ENCODE data around the gene PKNOX2. TPM values are rescaled to one million over a fixed set of nuclear protein-coding genes. Genes with fewer than 3 reads are reported as not detected.

PKNOX2 gene
- total and polyA plus RNA-seq, 9 donors: 11.5 to 27.8 (median 24.5) TPM

DNA sequence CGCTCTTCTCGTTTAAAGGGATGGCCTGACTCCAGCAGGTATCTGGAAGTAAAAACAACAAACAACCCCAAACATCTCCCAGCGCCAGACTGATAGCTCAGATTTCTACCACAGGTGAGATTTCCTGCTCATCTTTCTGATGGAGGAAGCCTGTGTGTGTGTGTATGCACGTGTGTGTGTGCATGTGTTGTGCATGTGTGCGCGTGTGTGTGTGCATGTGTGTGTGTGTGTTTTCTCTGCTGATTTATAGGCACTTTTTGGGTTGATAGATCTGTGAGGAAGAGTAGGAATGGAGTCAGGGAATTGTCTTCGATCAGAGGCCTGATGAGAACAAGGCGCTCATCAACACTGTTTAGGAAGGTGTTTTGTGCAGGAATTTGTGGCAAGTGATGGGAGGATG, 103.0 kb downstream of the PKNOX2 start:
- Histone ChIP-seq H3K27ac (ENCODE audit: low read length) (no peak overlapping the region), H3K27me3 (ENCODE audit: control insufficient read depth, insufficient read depth, low read length) (no peaks in the 10 kb centered on the region), H3K9me3 (replicated peaks; ENCODE audit: control insufficient read depth, low read depth, low read length) (no peaks in the 10 kb centered on the region), H3K36me3 (ENCODE audit: control insufficient read depth, insufficient read depth, low read length) (peaks cover 6% of the 10 kb centered on the region), H3K4me3 (ENCODE audit: low read length) (no peak overlapping the region), H3K4me1 (ENCODE audit: control insufficient read depth, insufficient read depth, low read length) (peaks cover 83% of the 10 kb centered on the region)
- 95% methylated on average over 6 of the region's 8 CpGs for WGBS (ENCODE audit: insufficient coverage)
- no peak for DNase-seq

DNA sequence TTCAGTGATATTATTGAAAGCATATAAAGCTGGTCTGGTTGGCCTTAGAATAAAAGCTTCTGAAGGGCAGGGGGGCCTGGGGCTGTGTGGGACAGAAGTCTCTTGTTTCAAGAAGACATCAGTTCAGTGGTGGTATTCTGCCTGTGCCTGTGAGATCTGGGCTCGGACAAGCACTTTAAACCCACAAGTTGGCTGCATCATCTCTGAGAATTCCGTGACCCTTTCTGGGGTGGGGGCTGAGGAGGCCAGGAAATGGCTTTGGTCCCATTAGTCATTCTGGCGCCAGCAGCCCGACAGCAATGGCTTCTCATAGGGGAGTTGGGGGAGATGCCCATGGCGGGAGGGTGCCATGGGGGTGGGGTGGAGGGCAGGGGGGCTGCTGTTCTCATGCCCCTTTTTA, 104.1 kb downstream of the PKNOX2 start:
- Histone ChIP-seq H3K9me3 (replicated peaks; ENCODE audit: control insufficient read depth, low read depth, low read length) (no peaks in the 10 kb centered on the region), H3K36me3 (ENCODE audit: control insufficient read depth, insufficient read depth, low read length) (peaks cover 7% of the 10 kb centered on the region), H3K27me3 (ENCODE audit: control insufficient read depth, insufficient read depth, low read length) (no peaks in the 10 kb centered on the region), H3K27ac (ENCODE audit: low read length) (no peak overlapping the region), H3K4me3 (ENCODE audit: low read length) (no peak overlapping the region), H3K4me1 (ENCODE audit: control insufficient read depth, insufficient read depth, low read length) (peaks cover 82% of the 10 kb centered on the region)
- DNase-seq: no peak
- WGBS (ENCODE audit: insufficient coverage): no CpG with 5 or more reads among the region's 5 CpGs

DNA sequence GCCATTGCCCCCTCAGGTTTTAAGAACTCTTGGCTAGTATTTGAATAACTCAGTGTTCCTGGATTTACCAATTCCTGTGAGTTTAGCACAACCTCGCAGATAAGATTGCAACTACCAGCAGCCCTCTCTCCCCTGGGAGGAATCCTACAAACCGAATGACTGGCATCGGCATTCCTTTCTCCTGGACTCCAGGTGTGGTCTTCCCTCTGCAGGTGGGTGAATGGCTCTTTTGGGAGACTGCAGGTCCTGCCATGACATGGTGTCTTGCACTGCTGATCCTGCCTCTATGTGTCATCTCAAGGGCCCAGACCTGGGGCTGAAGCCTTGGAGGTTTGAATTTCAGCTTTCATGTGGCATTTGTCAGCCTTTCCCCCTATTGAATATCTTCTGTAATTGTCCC, 105.6 kb downstream of the PKNOX2 start:
- Histone ChIP-seq H3K27me3 (ENCODE audit: control insufficient read depth, insufficient read depth, low read length) (no peaks in the 10 kb centered on the region), H3K4me3 (ENCODE audit: low read length) (no peak overlapping the region), H3K4me1 (ENCODE audit: control insufficient read depth, insufficient read depth, low read length) (peaks cover 68% of the 10 kb centered on the region), H3K9me3 (replicated peaks; ENCODE audit: control insufficient read depth, low read depth, low read length) (no peaks in the 10 kb centered on the region), H3K27ac (ENCODE audit: low read length) (no peak overlapping the region), H3K36me3 (ENCODE audit: control insufficient read depth, insufficient read depth, low read length) (peaks cover 17% of the 10 kb centered on the region)
- no peak for DNase-seq
- WGBS (ENCODE audit: insufficient coverage): no CpG with 5 or more reads among the region's 3 CpGs

DNA sequence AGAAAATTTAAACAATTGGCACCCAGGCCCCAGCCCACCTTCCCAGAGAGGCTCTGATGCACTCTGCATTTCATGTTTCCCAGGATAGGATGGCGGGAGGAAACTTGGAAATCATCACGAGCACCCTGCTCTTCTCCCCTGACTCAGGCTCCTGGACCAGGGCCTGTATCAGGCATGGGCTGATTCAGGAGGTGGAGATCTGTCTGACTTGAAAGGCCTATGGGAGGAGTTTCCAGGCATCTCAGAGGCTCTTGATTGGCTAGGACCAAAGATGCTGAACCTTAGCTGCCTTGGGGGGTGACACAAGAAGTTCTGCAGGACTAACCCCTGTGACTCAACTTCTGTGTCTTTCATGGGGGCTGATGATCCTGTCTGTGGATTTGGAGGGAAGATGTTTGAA, 106.2 kb downstream of the PKNOX2 start:
- WGBS (ENCODE audit: insufficient coverage): no CpG with 5 or more reads among the region's 2 CpGs

DNA sequence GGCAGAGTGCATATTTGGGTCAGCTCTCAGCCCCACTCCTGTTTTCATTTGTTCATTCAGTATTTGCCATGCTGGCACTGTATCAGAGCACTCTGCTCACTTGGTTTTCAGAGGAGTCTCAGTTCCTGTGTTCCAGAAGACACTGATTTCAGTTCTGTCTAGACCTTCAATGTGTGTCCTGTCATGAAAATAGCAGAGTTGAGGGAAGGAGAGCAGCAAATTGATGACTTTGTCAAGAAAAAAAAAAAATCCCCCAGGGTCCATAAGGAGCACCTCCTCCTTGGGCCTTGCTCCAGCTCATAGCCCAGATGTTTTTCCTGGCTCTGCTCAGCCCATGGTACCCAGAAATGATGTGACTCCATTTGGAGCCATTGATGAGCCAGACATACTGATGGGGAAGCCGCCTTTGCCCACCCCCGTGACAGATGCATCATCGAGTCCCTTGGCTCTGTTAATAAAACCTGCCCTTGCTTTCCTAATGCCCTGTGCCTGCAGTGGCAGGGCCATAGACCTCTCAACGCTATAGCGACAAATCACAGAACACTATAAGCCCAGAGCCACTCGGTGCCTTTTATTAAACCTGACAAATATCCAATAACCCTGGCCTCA, 107.0 kb downstream of the PKNOX2 start:
- WGBS (ENCODE audit: insufficient coverage): 65% methylated on average over 5 of the region's 6 CpGs
- no peak overlapping the region for H3K27ac ChIP-seq (ENCODE audit: low read length)
- H3K9me3 ChIP-seq (replicated peaks; ENCODE audit: control insufficient read depth, low read depth, low read length): no peaks in the 10 kb centered on the region
- no peaks in the 10 kb centered on the region for H3K27me3 ChIP-seq (ENCODE audit: control insufficient read depth, insufficient read depth, low read length)
- peaks cover 16% of the 10 kb centered on the region for H3K36me3 ChIP-seq (ENCODE audit: control insufficient read depth, insufficient read depth, low read length)
- DNase-seq: peak; percentile 44
- H3K4me3 ChIP-seq (ENCODE audit: low read length): no peak overlapping the region
- H3K4me1 ChIP-seq (ENCODE audit: control insufficient read depth, insufficient read depth, low read length): peaks cover 56% of the 10 kb centered on the region

More for the DNA sequence above, 106.2 kb downstream of the PKNOX2 start:
- Histone ChIP-seq H3K9me3 (replicated peaks; ENCODE audit: control insufficient read depth, low read depth, low read length) (no peaks in the 10 kb centered on the region), H3K27ac (ENCODE audit: low read length) (no peak overlapping the region), H3K36me3 (ENCODE audit: control insufficient read depth, insufficient read depth, low read length) (peaks cover 17% of the 10 kb centered on the region), H3K27me3 (ENCODE audit: control insufficient read depth, insufficient read depth, low read length) (no peaks in the 10 kb centered on the region), H3K4me1 (ENCODE audit: control insufficient read depth, insufficient read depth, low read length) (peaks cover 62% of the 10 kb centered on the region), H3K4me3 (ENCODE audit: low read length) (no peak overlapping the region)
- no peak for DNase-seq

DNA sequence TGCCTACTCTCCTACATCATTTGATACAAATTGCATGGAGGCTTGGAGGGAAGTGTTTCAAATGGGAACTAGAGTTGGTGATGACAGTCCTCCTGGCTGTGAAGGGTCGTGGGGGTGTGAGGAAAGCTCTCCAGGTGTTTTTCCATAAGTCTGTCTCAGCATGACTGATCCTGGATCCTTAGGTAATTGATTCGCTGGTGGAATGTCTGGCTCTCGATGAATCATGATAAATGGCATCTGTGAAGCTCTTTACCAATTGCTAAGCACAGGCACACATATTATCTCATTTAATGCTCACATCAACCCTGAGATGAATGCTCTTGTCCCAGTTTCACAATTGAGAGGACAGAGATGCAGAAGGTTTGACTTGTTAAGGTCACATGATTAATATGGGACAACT, 107.5 kb downstream of the PKNOX2 start:
- no peaks in the 10 kb centered on the region for H3K27me3 ChIP-seq (ENCODE audit: control insufficient read depth, insufficient read depth, low read length)
- no peak overlapping the region for H3K27ac ChIP-seq (ENCODE audit: low read length)
- H3K4me3 ChIP-seq (ENCODE audit: low read length): no peak overlapping the region
- H3K36me3 ChIP-seq (ENCODE audit: control insufficient read depth, insufficient read depth, low read length): peaks cover 16% of the 10 kb centered on the region
- DNase-seq: no peak
- 27% methylated on average over 1 of the region's 3 CpGs for WGBS (ENCODE audit: insufficient coverage)
- H3K4me1 ChIP-seq (ENCODE audit: control insufficient read depth, insufficient read depth, low read length): peaks cover 51% of the 10 kb centered on the region
- H3K9me3 ChIP-seq (replicated peaks; ENCODE audit: control insufficient read depth, low read depth, low read length): no peaks in the 10 kb centered on the region

DNA sequence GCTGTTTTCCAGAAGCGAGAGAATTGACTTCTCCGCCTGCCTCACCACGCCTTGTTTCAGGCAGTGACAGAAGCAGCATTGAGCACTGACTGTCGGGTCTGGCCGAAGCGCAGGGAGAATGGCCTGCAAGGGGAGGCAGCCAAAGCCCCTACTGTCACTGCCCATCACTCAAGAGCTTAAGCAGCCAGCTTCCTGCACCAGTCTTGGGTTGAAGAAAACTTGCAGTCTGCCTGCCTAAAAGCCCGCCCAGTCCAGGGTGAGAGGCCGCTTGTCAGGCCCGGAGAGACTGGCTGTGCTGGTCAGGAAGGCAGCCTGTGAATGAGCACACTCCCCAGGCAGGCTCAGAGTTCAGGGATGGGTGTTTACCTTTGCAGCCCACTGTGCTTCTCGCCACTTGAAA, 108.3 kb downstream of the PKNOX2 start:
- peaks cover 49% of the 10 kb centered on the region for H3K4me1 ChIP-seq (ENCODE audit: control insufficient read depth, insufficient read depth, low read length)
- no peaks in the 10 kb centered on the region for H3K9me3 ChIP-seq (replicated peaks; ENCODE audit: control insufficient read depth, low read depth, low read length)
- H3K36me3 ChIP-seq (ENCODE audit: control insufficient read depth, insufficient read depth, low read length): peaks cover 16% of the 10 kb centered on the region
- WGBS (ENCODE audit: insufficient coverage): 57% methylated on average over 9 of the region's 10 CpGs
- no peak overlapping the region for H3K4me3 ChIP-seq (ENCODE audit: low read length)
- DNase-seq: no peak
- H3K27me3 ChIP-seq (ENCODE audit: control insufficient read depth, insufficient read depth, low read length): no peaks in the 10 kb centered on the region
- H3K27ac ChIP-seq (ENCODE audit: low read length): no peak overlapping the region

DNA sequence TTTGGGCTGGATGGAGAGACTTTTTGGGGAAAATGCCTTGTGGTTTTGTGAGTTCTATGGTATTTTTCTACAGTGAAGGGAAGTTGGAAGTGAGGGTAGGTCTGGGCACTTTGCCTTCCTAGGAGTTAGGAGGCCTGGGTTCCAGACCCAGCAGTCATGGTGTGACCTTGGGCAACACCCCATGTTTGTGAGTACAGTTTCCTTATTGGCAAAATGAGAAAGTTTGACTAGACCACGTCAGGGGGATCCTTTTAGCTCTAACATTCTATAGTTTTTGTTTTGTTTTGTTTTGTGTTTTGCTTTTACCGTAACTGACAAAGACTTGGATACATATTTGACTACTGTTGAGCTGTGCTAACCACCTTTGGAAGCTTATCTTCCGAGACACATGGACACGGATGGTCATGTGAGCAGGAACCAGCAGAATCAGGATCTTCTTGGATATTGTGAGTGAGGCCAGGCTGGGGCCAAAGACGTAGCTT, 109.0 kb downstream of the PKNOX2 start:
- H3K4me1 ChIP-seq (ENCODE audit: control insufficient read depth, insufficient read depth, low read length): peaks cover 42% of the 10 kb centered on the region
- H3K9me3 ChIP-seq (replicated peaks; ENCODE audit: control insufficient read depth, low read depth, low read length): no peaks in the 10 kb centered on the region
- 72% methylated on average over 3 of the region's 5 CpGs for WGBS (ENCODE audit: insufficient coverage)
- no peak overlapping the region for H3K4me3 ChIP-seq (ENCODE audit: low read length)
- H3K36me3 ChIP-seq (ENCODE audit: control insufficient read depth, insufficient read depth, low read length): peaks cover 16% of the 10 kb centered on the region
- DNase-seq: no peak
- no peak overlapping the region for H3K27ac ChIP-seq (ENCODE audit: low read length)
- no peaks in the 10 kb centered on the region for H3K27me3 ChIP-seq (ENCODE audit: control insufficient read depth, insufficient read depth, low read length)

DNA sequence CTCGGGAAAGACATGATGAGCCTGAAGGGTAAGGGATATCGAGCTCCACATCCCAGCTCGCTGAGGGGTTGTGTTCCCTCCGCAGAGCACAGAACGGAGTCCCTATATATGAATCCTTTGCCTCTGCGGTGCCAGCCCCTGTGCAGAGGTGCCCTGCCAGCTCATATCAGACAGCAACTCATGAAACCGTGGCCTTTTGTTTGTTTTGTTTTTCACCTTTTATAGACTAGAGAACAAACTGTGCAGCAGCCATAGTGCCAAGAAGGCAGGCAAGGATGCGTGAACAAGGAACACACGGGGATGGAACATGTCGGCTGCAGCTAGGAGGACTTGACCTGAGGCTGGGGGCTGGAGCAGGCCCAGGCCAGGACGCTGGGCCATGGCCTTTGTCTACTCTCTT, 109.8 kb downstream of the PKNOX2 start:
- 88% methylated on average over 11 of the region's 11 CpGs for WGBS (ENCODE audit: insufficient coverage)
- H3K4me3 ChIP-seq (ENCODE audit: low read length): no peak overlapping the region
- no peak overlapping the region for H3K27ac ChIP-seq (ENCODE audit: low read length)
- DNase-seq: no peak
- H3K4me1 ChIP-seq (ENCODE audit: control insufficient read depth, insufficient read depth, low read length): peaks cover 40% of the 10 kb centered on the region
- H3K9me3 ChIP-seq (replicated peaks; ENCODE audit: control insufficient read depth, low read depth, low read length): no peaks in the 10 kb centered on the region
- H3K36me3 ChIP-seq (ENCODE audit: control insufficient read depth, insufficient read depth, low read length): peaks cover 16% of the 10 kb centered on the region
- no peaks in the 10 kb centered on the region for H3K27me3 ChIP-seq (ENCODE audit: control insufficient read depth, insufficient read depth, low read length)

DNA sequence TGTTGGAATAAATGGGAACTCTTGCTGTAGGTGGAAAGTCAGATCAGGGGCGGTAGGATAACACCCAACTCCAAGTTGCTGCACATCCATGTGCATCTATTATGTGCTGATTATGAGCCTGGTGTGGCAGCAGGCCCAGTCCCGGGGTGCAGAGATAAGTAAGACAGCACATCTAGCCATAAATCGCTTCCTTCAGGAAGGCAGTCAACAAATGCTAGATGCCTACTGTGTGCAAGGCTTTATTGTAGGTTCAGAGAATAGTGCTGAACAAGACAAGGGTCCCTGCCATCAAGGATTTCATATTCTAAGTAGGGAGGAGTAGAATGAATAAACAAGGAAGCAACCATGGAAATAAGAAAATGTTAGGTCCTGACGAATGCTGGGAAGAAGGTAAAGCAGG, 110.2 kb downstream of the PKNOX2 start:
- no peaks in the 10 kb centered on the region for H3K9me3 ChIP-seq (replicated peaks; ENCODE audit: control insufficient read depth, low read depth, low read length)
- H3K36me3 ChIP-seq (ENCODE audit: control insufficient read depth, insufficient read depth, low read length): peaks cover 18% of the 10 kb centered on the region
- no peaks in the 10 kb centered on the region for H3K27me3 ChIP-seq (ENCODE audit: control insufficient read depth, insufficient read depth, low read length)
- WGBS (ENCODE audit: insufficient coverage): 96% methylated on average over 2 of the region's 4 CpGs
- no peak overlapping the region for H3K27ac ChIP-seq (ENCODE audit: low read length)
- peaks cover 37% of the 10 kb centered on the region for H3K4me1 ChIP-seq (ENCODE audit: control insufficient read depth, insufficient read depth, low read length)
- H3K4me3 ChIP-seq (ENCODE audit: low read length): no peak overlapping the region
- no peak for DNase-seq
